Measurements from ENCODE around the gene CCBE1.

DNA sequence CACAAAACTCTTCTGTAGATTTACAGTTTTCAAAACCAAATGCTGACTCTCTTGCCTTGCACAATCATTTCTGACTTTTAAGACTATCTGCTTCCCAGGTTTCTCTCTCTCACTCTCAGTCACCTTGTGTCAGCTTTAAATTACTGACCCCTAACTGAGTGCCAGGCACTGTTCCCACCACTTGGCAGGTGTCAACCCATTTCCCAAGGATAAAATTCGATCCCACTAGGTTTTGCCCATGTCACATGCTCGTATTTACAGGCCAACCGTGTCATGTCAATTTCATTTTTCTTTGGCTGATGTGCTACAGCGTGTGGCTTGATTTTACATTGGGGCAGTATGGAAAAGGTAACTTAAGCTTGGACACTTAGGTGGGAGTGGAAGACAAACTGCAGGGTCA, 312.0 kb downstream of the CCBE1 start:
- TF ChIP-seq TAF1 (IDR thresholded peaks at IDR 0.05; ENCODE audit: borderline replicate concordance, low read depth, low read length) (no peak), POLR2A (IDR thresholded peaks at IDR 0.05; ENCODE audit: low read depth, low read length) (no peak), POLR2AphosphoS5 (IDR thresholded peaks at IDR 0.05; ENCODE audit: low read depth, low read length) (no peak)

All from GM12892 (cell line).